ENCODE measurements around the gene MSI2.

GRCh38 chr17:57288040-57288772, 31.9 kb downstream of the MSI2 start:
- no peak for TF ChIP-seq GATA2 (CRISPR knock-in tag; IDR thresholded peaks at IDR 0.05)
- TF ChIP-seq RAD21 (IDR thresholded peaks at IDR 0.05; ENCODE audit: low read length) = no peak
- no peak for TF ChIP-seq FOSL2 (IDR thresholded peaks at IDR 0.05; ENCODE audit: borderline replicate concordance, low read depth)
- TF ChIP-seq RCOR1 (IDR thresholded peaks at IDR 0.05; ENCODE audit: low read length) = no peak
- TF ChIP-seq CTCF (IDR thresholded peaks at IDR 0.05) = no peak
- no peak for TF ChIP-seq POLR2AphosphoS5 (IDR thresholded peaks at IDR 0.05; ENCODE audit: low read depth, low read length)
